HT1080 (cell line): ENCODE data around the gene GNPDA1. TPM values are rescaled to one million over a fixed set of nuclear protein-coding genes. Genes with fewer than 3 reads are reported as not detected.
"Not testable (repeated sequence)": the region's sequence is repeated elsewhere in the genome, so short reads cannot be mapped to it uniquely, and the experiment has no call there.

ENCODE experiments used
- DNase-seq: peaks from one replicate; pipeline ENCODE4 v3.0.0-alpha.2; 2015; ENCODE audit warnings: low read depth
- polyA plus RNA-seq, 2 experiments: library from polyadenylated mRNA; depleted of rRNA; stranded (reverse); fragments of >200 nt; gene quantifications; 2 replicates each; pipeline ENCODE4 v1.2.3, GENCODE V29; 2015
- total RNA-seq: library from RNA; depleted of rRNA; stranded (reverse); fragments of >200 nt; shearing (Covaris generic); gene quantifications from 2 replicates; pipeline ENCODE4 v1.2.3, GENCODE V29; 2014; rRNA removed

The GNPDA1 gene
- 77.4 and 93.7 TPM in 2 replicates for total RNA-seq
- 55.4 and 63.7 TPM in 2 replicates for polyA plus RNA-seq (2015; cell fraction: cytosol; rRNA removed)
- 53.4 and 80.3 TPM in 2 replicates for polyA plus RNA-seq (2015; cell fraction: nucleus; rRNA removed)

DNA sequence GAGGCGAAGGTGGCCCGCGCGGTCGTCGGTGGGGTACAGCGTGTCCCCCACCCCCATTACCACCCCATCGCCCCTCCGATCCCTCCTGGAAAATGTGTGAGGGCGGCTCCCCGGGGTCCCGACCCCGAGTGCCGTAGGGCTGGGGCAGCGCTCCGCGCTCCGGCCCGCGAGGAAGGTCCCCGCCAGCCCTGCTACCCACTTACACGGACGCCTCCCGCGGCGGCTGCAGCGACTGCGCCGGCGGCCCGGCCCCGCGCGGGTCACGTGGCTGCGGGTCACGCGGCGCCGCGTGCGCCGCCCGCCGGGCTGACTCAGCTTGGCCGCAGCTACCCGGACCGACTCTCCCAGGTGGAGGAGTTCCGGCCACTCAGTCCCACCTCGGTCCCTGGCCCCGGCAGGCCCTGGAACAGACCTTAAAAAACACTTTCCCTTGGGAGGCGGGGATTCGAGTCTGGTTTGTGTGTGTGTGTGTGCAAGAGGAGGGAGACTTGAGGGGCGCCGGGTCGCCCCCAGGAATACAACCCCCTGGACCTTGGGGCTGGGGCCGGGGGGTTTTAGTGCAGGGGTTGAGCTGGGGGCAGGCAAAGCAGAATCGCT, at the start of gene GNPDA1:
TSS of gene GNPDA1 (minus strand) at position 236 of the 597 bp plus-strand sequence. CDS start 992 bp downstream, outside the sequence.
- peak; percentile 76 for DNase-seq

GRCh38 chr5:142059304-142059940, 46.6 kb upstream of the GNPDA1 start:
- no peak for DNase-seq

DNA sequence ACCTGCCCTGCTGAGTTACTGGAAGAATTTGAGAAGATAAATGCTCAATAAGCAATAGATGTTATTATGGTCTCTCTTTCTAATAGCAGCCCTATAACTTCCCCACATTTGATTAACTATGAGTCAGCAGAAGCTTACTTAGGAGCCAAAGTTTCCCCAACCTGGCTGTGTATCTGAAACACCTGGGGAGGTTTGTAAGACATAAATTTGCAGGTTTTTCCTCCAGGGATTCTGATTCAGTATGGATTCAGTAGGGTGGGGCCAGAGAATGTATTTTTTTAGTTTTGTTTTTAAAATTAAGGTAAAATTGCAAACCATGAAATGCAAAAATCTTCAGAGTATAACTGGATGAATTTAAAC, 44.9 kb upstream of the GNPDA1 start:
- DNase-seq = no peak

DNA sequence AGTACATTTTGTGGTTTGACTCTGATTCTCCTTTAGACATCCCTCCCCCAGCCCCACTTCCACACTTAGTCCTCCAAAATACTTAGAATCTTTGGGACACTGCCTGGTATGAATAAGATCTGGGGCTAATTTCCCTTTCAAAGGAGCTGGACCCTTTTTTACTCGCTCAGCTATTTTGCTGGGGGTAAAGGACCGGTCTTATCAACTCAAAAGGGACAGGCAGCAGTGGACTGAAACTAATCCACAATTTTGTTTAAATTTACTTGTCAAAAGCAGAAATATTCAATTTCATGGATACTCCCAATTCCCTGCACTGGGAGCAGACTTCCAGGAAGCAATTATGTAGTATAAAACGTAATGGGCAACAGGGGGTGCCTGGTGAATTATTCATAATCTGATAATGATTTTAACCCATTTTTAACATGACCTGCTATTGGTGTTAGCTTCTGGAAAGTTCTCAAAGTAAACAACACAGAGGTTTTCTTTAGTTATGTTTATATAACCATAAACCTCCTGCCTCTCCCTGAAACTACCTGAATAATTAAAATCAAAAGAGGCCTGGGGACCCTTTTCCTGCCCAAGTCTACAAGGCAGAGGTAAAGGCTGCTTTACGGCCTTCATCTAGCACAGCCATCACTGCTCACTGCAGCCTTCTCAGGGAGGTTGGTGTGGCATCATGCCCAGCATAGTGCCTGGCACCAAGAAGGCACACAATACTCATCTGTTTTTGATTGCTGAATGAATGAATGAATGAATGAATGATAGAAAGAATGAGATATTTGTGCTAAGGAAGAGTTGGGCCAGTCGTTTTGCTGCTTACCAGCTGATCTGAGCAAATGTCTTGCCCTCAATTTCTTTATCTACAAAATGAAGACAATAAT, 44.2 kb upstream of the GNPDA1 start:
- DNase-seq = no peak

- no peak for DNase-seq
Observed at GRCh38 chr5:142055301-142055700, 42.5 kb upstream of the GNPDA1 start.

DNA sequence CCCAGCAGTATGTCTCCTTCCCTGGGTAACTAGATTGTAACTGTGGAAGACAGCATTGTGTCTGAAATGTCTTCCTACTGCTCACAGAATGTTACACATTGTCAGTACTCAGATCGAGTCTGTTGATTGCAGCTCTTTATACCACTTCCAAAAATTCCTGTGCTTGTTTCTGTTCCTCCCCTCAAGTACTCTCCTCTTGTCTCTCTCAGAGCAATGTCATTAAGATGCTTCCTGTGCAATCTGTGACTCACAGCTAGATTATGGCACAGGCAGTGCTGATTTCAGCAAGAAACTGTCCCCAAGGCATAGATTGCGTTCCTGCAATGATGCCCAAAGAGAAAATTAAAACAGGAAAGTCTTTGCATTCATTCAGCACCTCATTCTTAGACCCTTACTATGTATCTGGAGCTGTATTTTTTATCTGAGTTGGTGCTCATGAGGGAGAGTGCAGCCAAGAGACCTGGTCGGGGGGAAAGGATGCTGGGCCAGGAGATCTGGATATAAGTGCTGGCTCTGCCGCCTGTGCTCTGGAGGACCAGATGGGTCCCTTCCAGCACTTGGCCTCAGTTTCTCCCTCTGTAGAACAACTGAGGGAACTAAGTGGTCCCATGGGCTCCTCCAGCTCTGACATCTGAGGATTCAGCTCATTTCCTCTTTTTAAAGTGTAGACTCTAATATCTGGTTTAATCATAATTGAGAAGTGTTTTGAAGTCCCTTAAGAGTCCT, 40.8 kb upstream of the GNPDA1 start:
- peak; percentile 54 for DNase-seq

- DNase-seq = not testable (repeated sequence)
Observed at GRCh38 chr5:142052026-142052425, 39.2 kb upstream of the GNPDA1 start.

- no peak for DNase-seq
Observed at GRCh38 chr5:142048272-142048671, 35.4 kb upstream of the GNPDA1 start.

GRCh38 chr5:142046191-142046590, 33.4 kb upstream of the GNPDA1 start:
- DNase-seq = no peak

- DNase-seq = not testable (repeated sequence)
Observed at GRCh38 chr5:142040881-142041280, 28.1 kb upstream of the GNPDA1 start.

DNA sequence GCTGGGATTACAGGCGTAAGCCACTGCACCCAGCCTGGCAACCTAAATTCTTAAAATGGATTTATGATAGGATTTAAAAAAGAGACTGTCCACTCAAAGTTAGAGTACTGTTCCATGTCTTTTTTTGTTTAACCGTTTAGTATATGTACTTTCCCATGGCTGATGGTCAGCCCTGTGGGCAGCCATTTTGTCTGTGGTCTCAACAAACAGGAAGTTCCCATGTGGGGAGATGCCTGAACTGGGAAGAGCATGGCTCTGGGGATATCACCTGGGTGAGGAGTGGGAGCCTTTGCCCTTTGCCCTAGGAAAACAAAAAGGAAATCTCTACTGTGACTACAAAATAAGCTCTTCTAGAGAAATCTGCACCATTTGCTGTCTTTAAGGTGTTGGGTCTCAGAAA, 27.5 kb upstream of the GNPDA1 start:
- no peak for DNase-seq

GRCh38 chr5:142038735-142039134, 25.9 kb upstream of the GNPDA1 start:
- DNase-seq = no peak

DNA sequence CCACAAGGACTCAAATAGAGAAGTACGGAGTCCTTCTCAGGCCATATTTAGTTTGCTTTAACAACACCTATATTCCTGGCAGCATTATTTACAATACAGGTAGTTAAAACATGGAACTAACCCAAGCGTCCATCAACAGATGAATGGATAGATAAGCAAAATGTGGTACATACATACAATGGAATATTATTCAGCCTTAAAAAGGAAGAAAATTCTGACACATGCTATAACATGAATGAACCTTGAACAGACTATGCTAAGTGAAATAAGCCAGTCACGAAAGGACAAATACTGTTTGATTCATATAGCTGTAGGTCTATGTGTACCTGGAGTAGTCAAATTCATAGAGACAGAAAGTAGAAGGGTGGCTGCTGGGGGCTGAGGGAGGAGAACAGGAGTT, 24.8 kb upstream of the GNPDA1 start:
- not testable (repeated sequence) for DNase-seq

DNA sequence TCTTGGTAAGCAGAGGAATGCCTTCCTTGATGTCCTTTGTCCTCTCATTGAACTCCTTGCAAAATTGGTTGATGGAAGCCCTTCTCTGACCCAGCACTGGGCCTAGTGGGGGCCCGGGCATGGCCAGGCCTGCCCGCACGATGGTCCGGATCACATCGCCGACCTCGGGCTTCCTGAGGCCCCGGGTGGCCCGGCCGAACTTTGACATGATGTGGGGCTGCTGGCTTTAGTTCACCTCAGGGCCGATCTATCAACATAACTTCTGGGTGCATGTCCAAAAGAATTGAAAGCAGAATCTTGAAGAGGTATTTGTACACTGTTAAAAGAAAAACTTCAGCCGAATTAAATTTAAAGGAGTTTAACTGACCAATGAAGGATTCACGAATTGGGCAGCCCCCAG, 24.1 kb upstream of the GNPDA1 start:
- no peak for DNase-seq

DNA sequence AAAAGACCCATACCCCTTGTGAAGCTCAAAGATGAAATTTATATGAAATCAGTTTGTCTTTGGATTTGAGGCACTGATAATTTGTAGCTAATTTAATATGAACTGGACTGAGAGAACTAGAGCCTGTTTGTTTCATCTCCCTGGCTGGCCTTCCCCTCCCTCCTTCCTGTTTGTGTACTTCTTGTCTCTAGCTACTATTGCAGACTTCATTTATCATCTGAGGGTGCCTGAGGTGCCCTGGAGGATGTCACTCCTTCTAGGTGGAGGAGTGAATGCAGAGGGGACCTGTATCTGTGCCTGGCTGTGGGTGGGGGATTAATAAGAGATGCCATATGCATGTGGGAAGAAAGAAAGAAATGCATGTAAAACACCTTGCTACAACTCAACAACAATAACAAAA, 22.2 kb upstream of the GNPDA1 start:
- DNase-seq = no peak

DNA sequence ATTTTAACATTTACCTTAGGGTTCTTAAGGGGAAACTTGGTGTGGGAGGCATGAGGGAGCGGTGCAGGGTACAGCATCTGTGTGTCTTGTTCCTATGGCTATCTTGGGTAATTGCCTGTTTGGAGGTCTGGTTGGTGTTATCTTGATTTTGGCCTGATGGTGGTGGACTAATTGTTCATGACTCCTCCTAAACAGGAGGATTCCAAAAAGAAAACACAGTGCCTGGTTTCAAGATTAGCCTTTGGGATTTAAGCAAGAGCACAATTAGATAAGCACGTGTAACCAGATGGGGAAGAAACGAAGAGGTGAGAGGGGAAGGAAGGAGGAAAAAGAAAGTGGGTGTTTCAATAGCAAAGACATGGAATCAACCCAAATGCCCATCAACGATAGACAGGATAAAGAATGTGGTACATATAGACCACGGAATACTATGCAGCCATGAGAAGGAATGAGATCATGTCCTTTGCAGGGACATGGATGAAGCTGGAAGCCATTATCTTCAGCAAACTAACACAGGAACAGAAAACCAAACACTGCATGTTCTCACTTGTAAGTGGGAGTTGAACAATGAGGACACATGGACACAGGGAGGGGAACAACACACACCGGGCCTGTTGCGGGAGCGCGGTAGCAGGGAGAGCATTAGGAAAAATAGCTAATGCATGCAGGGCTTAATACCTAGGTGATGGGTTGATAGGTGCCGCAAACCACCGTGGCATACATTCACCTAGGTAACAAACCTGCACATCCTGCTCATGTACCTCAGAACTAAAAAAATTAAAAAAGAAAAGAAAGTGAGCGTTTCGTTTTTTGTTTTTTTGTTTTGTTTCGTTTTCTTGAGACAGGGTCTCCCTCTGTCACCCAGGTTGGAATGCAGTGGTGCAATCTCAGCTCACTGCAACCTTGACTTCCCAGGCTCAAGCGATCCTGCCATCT, 21.1 kb upstream of the GNPDA1 start:
- DNase-seq = not testable (repeated sequence)

GRCh38 chr5:142032747-142033631, 20.2 kb upstream of the GNPDA1 start:
- no peak for DNase-seq

- DNase-seq = no peak
Observed at GRCh38 chr5:142032150-142032549, 19.3 kb upstream of the GNPDA1 start.

GRCh38 chr5:142025637-142026036, 12.8 kb upstream of the GNPDA1 start:
- no peak for DNase-seq
